ENCODE data around the gene KRT39.

Gene KRT39

DNA sequence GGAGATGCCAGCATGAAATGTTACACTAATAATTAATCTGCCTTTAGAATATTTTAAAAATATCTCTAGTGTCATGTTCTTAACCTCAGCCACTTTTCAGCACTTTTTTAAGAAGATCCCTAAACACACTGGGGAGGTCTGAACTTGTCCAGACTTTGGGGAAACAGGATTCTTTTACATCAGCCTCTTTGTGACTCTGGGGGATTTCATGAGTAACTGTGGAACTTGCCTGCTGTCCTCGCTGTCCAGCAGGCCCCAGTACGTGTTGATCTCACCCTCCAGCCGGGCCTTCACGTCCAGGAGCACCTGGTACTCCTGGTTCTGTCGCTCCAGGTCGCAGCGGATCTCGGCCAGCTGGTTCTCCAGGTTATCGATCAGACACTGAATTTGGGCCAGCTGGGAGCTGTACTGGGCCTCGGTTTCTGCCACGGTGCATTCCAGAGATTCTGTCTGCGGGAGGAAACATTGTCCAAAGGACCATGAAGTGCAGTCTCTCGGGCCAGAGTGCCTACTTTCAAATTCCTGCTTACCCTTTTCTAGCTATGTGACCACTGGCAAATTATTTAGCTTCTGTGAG lies 11.9 kb upstream of the KRT39 start:
- ChIA-PET CTCF (no interaction called here), POLR2A (no interaction called here)
- DNase-seq (ENCODE audit: extremely low spot score) = no peak
- TF ChIP-seq BHLHE40 (IDR thresholded peaks at IDR 0.05; ENCODE audit: borderline replicate concordance) (no peak), L3MBTL2 (conservative IDR thresholded peaks at IDR 0.05) (no peak), LEF1 (IDR thresholded peaks at IDR 0.05; ENCODE audit: borderline replicate concordance) (no peak), HDGF (IDR thresholded peaks at IDR 0.05; ENCODE audit: borderline replicate concordance) (no peak), FOXK2 (IDR thresholded peaks at IDR 0.05) (no peak), ELF4 (IDR thresholded peaks at IDR 0.05) (no peak), SUZ12 (IDR thresholded peaks at IDR 0.05) (no peak), TARDBP (IDR thresholded peaks at IDR 0.05) (no peak), CTBP1 (IDR thresholded peaks at IDR 0.05; ENCODE audit: borderline replicate concordance) (no peak), ARNT (IDR thresholded peaks at IDR 0.05) (no peak), ZNF384 (IDR thresholded peaks at IDR 0.05) (no peak), NFRKB (IDR thresholded peaks at IDR 0.05) (no peak), SP1 (IDR thresholded peaks at IDR 0.05) (no peak), FOXM1 (IDR thresholded peaks at IDR 0.05; ENCODE audit: borderline replicate concordance) (no peak), FOXA1 (IDR thresholded peaks at IDR 0.05) (no peak)
- TF ChIP-seq, protein P1, sequence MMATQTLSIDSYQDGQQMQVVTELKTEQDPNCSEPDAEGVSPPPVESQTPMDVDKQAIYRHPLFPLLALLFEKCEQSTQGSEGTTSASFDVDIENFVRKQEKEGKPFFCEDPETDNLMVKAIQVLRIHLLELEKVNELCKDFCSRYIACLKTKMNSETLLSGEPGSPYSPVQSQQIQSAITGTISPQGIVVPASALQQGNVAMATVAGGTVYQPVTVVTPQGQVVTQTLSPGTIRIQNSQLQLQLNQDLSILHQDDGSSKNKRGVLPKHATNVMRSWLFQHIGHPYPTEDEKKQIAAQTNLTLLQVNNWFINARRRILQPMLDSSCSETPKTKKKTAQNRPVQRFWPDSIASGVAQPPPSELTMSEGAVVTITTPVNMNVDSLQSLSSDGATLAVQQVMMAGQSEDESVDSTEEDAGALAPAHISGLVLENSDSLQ (IDR thresholded peaks at IDR 0.05) = no peak

DNA sequence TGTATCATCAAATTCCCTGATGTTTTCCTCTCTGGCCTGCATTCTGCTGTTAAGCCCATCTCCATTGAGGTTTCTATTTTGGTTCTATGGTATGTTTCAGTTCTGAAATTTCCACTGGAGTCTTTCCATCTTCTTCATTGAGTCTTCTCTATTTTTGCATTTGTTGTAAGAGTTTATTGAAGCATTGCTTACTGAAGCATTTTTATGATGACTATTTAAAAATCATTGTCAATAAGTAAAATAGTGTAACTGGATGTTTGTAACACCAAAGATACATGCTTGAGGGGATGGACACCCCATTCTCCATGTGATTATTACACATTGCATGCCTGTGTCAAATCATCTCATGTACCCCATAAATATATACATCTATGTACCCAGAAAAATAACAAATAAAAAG lies 8.8 kb upstream of the KRT39 start:
- DNase-seq (ENCODE audit: extremely low spot score) = no peak
- TF ChIP-seq L3MBTL2 (conservative IDR thresholded peaks at IDR 0.05) (no peak), SUZ12 (IDR thresholded peaks at IDR 0.05) (no peak), FOXM1 (IDR thresholded peaks at IDR 0.05; ENCODE audit: borderline replicate concordance) (no peak)
- POLR2A ChIA-PET = no interaction called here
- CTCF ChIA-PET = no interaction called here

DNA sequence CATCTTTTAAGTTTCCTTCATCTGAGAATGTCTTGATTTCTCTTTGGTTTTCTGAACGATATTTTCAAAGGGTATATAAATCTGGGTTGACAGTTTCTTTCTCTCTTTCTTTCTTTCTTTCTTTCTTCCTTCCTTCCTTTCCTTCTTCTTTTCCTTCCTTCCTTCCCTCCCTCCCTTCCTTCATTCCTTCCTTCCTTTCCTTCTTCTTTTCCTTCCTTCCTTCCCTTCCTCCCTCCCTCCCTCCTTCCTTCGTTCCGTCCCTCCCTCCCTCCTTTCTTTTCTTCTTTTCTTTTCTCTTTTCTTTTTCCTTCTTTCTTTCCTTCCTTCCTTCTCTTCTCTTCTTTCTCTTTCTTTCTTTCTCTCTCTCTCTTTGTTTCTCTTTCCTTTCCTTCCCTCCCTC lies 7.6 kb upstream of the KRT39 start:
- no peak for DNase-seq (ENCODE audit: extremely low spot score)
- ChIA-PET CTCF (no interaction called here), POLR2A (no interaction called here)
- TF ChIP-seq ZNF384 (IDR thresholded peaks at IDR 0.05) (no peak), CTBP1 (IDR thresholded peaks at IDR 0.05; ENCODE audit: borderline replicate concordance) (no peak), SP1 (IDR thresholded peaks at IDR 0.05) (no peak), FOXA1 (IDR thresholded peaks at IDR 0.05) (no peak), L3MBTL2 (conservative IDR thresholded peaks at IDR 0.05) (no peak), TARDBP (IDR thresholded peaks at IDR 0.05) (no peak), NFRKB (IDR thresholded peaks at IDR 0.05) (no peak)
- TF ChIP-seq, protein P1 (IDR thresholded peaks at IDR 0.05) = no peak

DNA sequence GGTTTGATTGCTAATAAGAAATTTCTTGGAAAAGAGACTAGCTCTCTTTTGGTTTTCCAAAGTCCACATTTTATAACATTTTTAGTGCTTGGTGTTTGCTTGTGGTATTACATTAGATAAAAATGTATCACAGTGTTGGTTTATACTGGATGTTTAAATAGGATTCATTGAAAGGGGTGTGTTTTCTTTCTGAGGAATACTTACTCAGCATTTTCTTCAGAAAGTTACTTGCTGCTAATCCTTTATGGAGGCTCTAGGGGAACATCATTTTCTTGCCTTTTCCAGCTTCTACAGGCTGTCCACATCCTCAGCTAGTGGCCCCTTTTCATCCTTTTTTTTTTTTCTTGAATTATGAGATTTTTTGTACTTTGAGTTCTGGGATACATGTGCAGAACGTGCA lies 834 bp upstream of the KRT39 start:
- ChIA-PET CTCF (interaction anchor here (0.6 to 1.2 kb wide), 2 partner anchors 15 to 326 kb away, joined by 3 to 4 read pairs; no protein-coding TSS in a partner anchor), POLR2A (no interaction called here)
- TF ChIP-seq FOXM1 (IDR thresholded peaks at IDR 0.05; ENCODE audit: borderline replicate concordance) (no peak), FOXA1 (IDR thresholded peaks at IDR 0.05) (no peak), TARDBP (IDR thresholded peaks at IDR 0.05) (no peak), BHLHE40 (IDR thresholded peaks at IDR 0.05; ENCODE audit: borderline replicate concordance) (no peak), SP1 (IDR thresholded peaks at IDR 0.05) (no peak), NFRKB (IDR thresholded peaks at IDR 0.05) (no peak), LEF1 (IDR thresholded peaks at IDR 0.05; ENCODE audit: borderline replicate concordance) (no peak), FOXK2 (IDR thresholded peaks at IDR 0.05) (no peak), ZNF384 (IDR thresholded peaks at IDR 0.05) (no peak), ELF4 (IDR thresholded peaks at IDR 0.05) (no peak), SUZ12 (IDR thresholded peaks at IDR 0.05) (no peak), CTBP1 (IDR thresholded peaks at IDR 0.05; ENCODE audit: borderline replicate concordance) (no peak), L3MBTL2 (conservative IDR thresholded peaks at IDR 0.05) (no peak), ARNT (IDR thresholded peaks at IDR 0.05) (no peak), HDGF (IDR thresholded peaks at IDR 0.05; ENCODE audit: borderline replicate concordance) (no peak)
- TF ChIP-seq, protein P1 (IDR thresholded peaks at IDR 0.05) = no peak
- no peak for DNase-seq (ENCODE audit: extremely low spot score)

DNA sequence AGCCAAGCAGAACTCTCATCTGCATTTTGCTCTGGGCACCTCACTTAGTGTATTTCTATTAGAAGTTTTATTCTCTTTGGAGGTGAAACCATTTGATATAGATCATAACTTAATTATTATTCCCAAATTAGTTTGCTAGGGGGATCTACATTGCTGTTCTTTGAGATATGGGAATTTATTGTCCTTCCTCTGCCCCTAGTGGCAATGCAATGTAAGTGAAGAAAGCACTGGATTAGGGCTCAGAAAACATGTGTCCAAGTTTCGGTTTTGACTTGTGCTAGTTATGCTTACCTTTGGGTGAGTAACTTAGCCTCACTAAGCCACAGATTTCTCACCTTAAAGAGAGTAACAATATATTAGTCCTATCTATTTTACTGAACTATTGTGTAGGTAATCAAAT lies 2.9 kb downstream of the KRT39 start:
- CTCF ChIA-PET = interaction anchor here (0.9 kb wide), 1 partner anchor 30 kb away, joined by 3 read pairs; no protein-coding TSS in a partner anchor
- POLR2A ChIA-PET = no interaction called here
- peak; percentile 23 for DNase-seq (ENCODE audit: extremely low spot score)
- TF ChIP-seq BHLHE40 (IDR thresholded peaks at IDR 0.05; ENCODE audit: borderline replicate concordance) = no peak
- no peak for TF ChIP-seq SUZ12 (IDR thresholded peaks at IDR 0.05)
- no peak for TF ChIP-seq FOXA1 (IDR thresholded peaks at IDR 0.05)
- TF ChIP-seq ZNF384 (IDR thresholded peaks at IDR 0.05) = no peak
- no peak for TF ChIP-seq ARNT (IDR thresholded peaks at IDR 0.05)
- no peak for TF ChIP-seq LEF1 (IDR thresholded peaks at IDR 0.05; ENCODE audit: borderline replicate concordance)
- TF ChIP-seq FOXK2 (IDR thresholded peaks at IDR 0.05) = no peak
- no peak for TF ChIP-seq FOXM1 (IDR thresholded peaks at IDR 0.05; ENCODE audit: borderline replicate concordance)
- TF ChIP-seq CTBP1 (IDR thresholded peaks at IDR 0.05; ENCODE audit: borderline replicate concordance) = no peak
- TF ChIP-seq, protein P1 (IDR thresholded peaks at IDR 0.05) = no peak
- TF ChIP-seq HDGF (IDR thresholded peaks at IDR 0.05; ENCODE audit: borderline replicate concordance) = no peak

All from HEK293T (cell line).